Mucosa of descending colon (tissue), 3 donors: Measurements from ENCODE around the gene CD2BP2. TPM values are rescaled to one million over a fixed set of nuclear protein-coding genes. Genes with fewer than 3 reads are reported as not detected.

Source experiments
- ATAC-seq: fragments of 200-7000 bp; cut with Tn5 transposase; one replicate; pipeline ENCODE4 v1.9.1; 2020; ENCODE audit warnings: mild to moderate bottlenecking, moderate library complexity
- DNase-seq, 3 donors: peaks; one replicate each; pipeline ENCODE4 v3.0.0-alpha.2; 2020
- H3K36me3 ChIP-seq: fragments of 200-600 bp; one replicate; pipeline ENCODE4 v1.8.0; 2021; ENCODE audit warnings: low read depth, mild to moderate bottlenecking
- H3K4me1 ChIP-seq: fragments of 200-600 bp; one replicate; pipeline ENCODE4 v1.8.0; 2021; ENCODE audit warnings: low read depth, mild to moderate bottlenecking
- H3K4me3 ChIP-seq: fragments of 200-600 bp; one replicate; pipeline ENCODE4 v1.8.0; 2021; ENCODE audit warnings: mild to moderate bottlenecking
- H3K9me3 ChIP-seq: fragments of 200-600 bp; one replicate; pipeline ENCODE4 v1.8.0; 2021; ENCODE audit warnings: mild to moderate bottlenecking
- CTCF ChIP-seq: fragments of 200-600 bp; IDR thresholded peaks from one replicate; pipeline ENCODE4 v1.8.0; 2022; ENCODE audit warnings: antibody characterized with exemption, mild to moderate bottlenecking
- intact Hi-C, 2 donors: fragments of 100-400 bp; cut with DNase I in 1 of 2; cut with micrococcal nuclease in 1 of 2; formaldehyde crosslinking; loops; one replicate each; pipeline versions ENCODE4 v1.11.0 to v1.11.1; 2022; cut with DNase I, micrococcal nuclease
- total RNA-seq, 3 donors: library from RNA; stranded (reverse); fragmentation: NEBNext Ultra II Directional in 2 of 3; extraction: Animal tissue kit (Norgen Biotek cat#: 25700) in 2 of 3; gene quantifications; one replicate each; pipeline versions ENCODE4 v1.2.1 to v1.2.4, GENCODE V29; 2021 to 2023
- donor health status: DM: no; HTN: no; CAD: no; lungs with moderate emphysema.
- donor health status: DM: no; HTN: no; CAD: no.
- donor health status: DM: no; HTN: yes; CAD: no.

CD2BP2 gene
- total RNA-seq, 3 donors from 2014 or later: 53.4 to 57.9 (median 53.5) TPM

GRCh38 chr16:30376461-30376902, 21.4 kb upstream of the CD2BP2 start:
- DNase-seq (no peak), ATAC-seq (no peak)
- H3K9me3 ChIP-seq: no peaks in the 10 kb centered on the region
- H3K4me1 ChIP-seq: peaks cover 11% of the 10 kb centered on the region
- no peak for TF ChIP-seq CTCF
- intact Hi-C loops: no loop called here
- no peaks in the 10 kb centered on the region for H3K36me3 ChIP-seq
- no peak overlapping the region for H3K4me3 ChIP-seq

DNA sequence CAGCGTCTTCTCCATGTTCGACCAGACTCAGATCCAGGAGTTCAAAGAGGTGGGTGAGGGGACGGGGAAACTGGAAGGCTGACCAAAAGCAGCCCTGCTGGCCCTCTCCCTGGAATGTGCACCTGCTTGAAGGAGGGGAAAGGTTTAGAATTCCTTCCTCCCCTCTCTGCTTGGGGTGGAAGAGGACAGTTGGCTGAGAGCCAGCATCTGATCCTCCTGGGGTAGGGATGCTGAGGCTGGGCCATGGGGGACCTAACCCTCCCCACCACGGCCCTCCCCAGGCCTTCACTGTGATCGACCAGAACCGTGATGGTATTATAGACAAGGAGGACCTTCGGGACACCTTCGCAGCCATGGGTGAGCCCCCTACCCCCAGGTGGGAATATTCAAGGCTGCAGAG, 20.8 kb upstream of the CD2BP2 start:
- DNase-seq (no peak), ATAC-seq (no peak)
- TF ChIP-seq CTCF: no peak
- intact Hi-C loops: no loop called here
- no peaks in the 10 kb centered on the region for H3K9me3 ChIP-seq
- H3K4me1 ChIP-seq: peaks cover 11% of the 10 kb centered on the region
- H3K36me3 ChIP-seq: no peaks in the 10 kb centered on the region
- H3K4me3 ChIP-seq: no peak overlapping the region

GRCh38 chr16:30374538-30374937, 19.4 kb upstream of the CD2BP2 start, which contains the start of gene MYL11:
MYL11 (plus strand) TSS chr16:30374802; CDS start chr16:30374858, 56 bp downstream.
- ATAC-seq (no peak), DNase-seq (no peak)
- peaks cover 11% of the 10 kb centered on the region for H3K4me1 ChIP-seq
- no peak for TF ChIP-seq CTCF
- H3K4me3 ChIP-seq: no peak within 1 kb of the TSS
- H3K9me3 ChIP-seq: no peaks in the 10 kb centered on the region
- peaks cover 4% of the 10 kb centered on the region for H3K36me3 ChIP-seq
- intact Hi-C loops: no loop called here

GRCh38 chr16:30372725-30373124, 17.6 kb upstream of the CD2BP2 start:
- no peak for ATAC-seq
- DNase-seq: no peak

DNA sequence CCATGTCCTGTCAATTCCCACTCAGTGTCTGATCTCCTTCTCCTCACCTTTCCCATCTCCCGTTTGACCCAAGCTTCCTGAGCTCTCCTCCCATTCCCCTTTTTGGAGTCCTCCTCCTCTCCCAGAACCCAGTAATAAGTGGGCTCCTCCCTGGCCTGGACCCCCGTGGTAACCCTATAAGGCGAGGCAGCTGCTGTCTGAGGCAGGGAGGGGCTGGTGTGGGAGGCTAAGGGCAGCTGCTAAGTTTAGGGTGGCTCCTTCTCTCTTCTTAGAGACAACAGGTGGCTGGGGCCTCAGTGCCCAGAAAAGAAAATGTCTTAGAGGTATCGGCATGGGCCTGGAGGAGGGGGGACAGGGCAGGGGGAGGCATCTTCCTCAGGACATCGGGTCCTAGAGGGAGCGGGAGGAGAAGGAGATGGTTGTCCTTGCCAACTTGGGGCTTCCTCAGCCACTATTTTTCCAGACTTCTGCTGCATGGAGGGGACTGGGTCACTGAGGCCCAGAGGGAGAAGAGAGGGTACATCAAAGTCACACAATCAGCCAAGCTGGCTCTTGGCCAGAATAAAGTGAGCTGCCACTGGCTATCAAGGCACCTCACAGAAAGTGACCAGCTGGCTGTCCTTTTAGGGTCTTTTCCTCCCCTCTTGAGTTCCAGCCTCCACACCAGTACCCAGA, 17.1 kb upstream of the CD2BP2 start:
- ATAC-seq: no peak
- intact Hi-C loops: no loop called here
- H3K4me1 ChIP-seq: peaks cover 17% of the 10 kb centered on the region
- DNase-seq: no peak
- no peaks in the 10 kb centered on the region for H3K9me3 ChIP-seq
- H3K36me3 ChIP-seq: peaks cover 4% of the 10 kb centered on the region
- no peak for TF ChIP-seq CTCF
- no peak overlapping the region for H3K4me3 ChIP-seq

More at GRCh38 chr16:30372725-30373124, 17.6 kb upstream of the CD2BP2 start:
- no peaks in the 10 kb centered on the region for H3K9me3 ChIP-seq
- no peak for TF ChIP-seq CTCF
- peaks cover 4% of the 10 kb centered on the region for H3K36me3 ChIP-seq
- peaks cover 12% of the 10 kb centered on the region for H3K4me1 ChIP-seq
- intact Hi-C loops: no loop called here
- H3K4me3 ChIP-seq: no peak overlapping the region
